Tibial nerve (tissue), 4 donors: ENCODE results near the gene CDKL4. TPM values are rescaled to one million over a fixed set of nuclear protein-coding genes. Genes with fewer than 3 reads are reported as not detected.

Source experiments
- DNase-seq, 2 donors: peaks; one replicate each; pipeline ENCODE4 v3.0.0-alpha.2; 2019; ENCODE audit warnings: low spot score in 2 of 2
- H3K27ac ChIP-seq, 4 donors: fragments of 200-600 bp; sonication (generic) in 3 of 4; one replicate each; pipeline ENCODE4 v1.5.1; 2017 to 2019; ENCODE audit warnings: mild to moderate bottlenecking in 1 of 4
- H3K27me3 ChIP-seq, 2 donors: fragments of 200-600 bp; sonication (generic) in 1 of 2; one replicate each; pipeline versions ENCODE4 v1.5.1 to v1.6.0; 2017 to 2019
- H3K36me3 ChIP-seq, 3 donors: fragments of 200-600 bp; sonication (generic); one replicate each; pipeline ENCODE4 v1.5.1; 2018 to 2019
- H3K4me1 ChIP-seq, 4 donors: fragments of 200-600 bp; sonication (generic) in 3 of 4; one replicate each; pipeline ENCODE4 v1.5.1; 2017 to 2019
- H3K4me3 ChIP-seq, 4 donors: fragments of 200-600 bp; sonication (generic) in 3 of 4; one replicate each; pipeline ENCODE4 v1.5.1; 2017 to 2019; ENCODE audit warnings: mild to moderate bottlenecking in 1 of 4, moderate library complexity in 1 of 4
- H3K9me3 ChIP-seq, 4 donors: fragments of 200-600 bp; sonication (generic) in 3 of 4; one replicate each; pipeline ENCODE4 v1.5.1; 2017 to 2019
- CTCF ChIP-seq, 5 experiments: fragments of 200-600 bp in 3 of 5; fragments of 450-650 bp in 2 of 5; sonication (generic) in 3 of 5; IDR thresholded peaks; one replicate each; pipeline ENCODE4 v1.5.1; 2016 to 2019; ENCODE audit warnings: antibody characterized with exemption in 5 of 5, mild to moderate bottlenecking in 3 of 5, moderate library complexity in 2 of 5
- EP300 ChIP-seq, 2 donors: sonication (generic); formaldehyde crosslinking; IDR thresholded peaks; one replicate each; pipeline ENCODE4 v1.6.1; 2017; ENCODE audit warnings: antibody characterized with exemption in 2 of 2, mild to moderate bottlenecking in 1 of 2
- POLR2A ChIP-seq, 2 donors: fragments of 450-650 bp; IDR thresholded peaks; one replicate each; pipeline ENCODE4 v1.6.1; 2017; ENCODE audit warnings: antibody characterized with exemption in 2 of 2, mild to moderate bottlenecking in 2 of 2, moderate library complexity in 2 of 2
- WGBS, 2 donors: methylation state at CpG; one replicate each; pipeline ENCODE4 v1.1.5; 2018; 5-methylcytosine and 5-hydroxymethylcytosine counted together
- total RNA-seq, 4 donors: library from RNA; depleted of rRNA; stranded (reverse); fragments of >200 nt; gene quantifications; one replicate each; pipeline ENCODE4 v1.1.0, GENCODE V29; 2016

The CDKL4 gene
- total RNA-seq, 4 donors from 2014 or later: 0.22 to 0.42 TPM; not detected in 2

- Histone ChIP-seq H3K36me3 (no peaks in the 10 kb centered on the region), H3K27me3 (no peaks in the 10 kb centered on the region), H3K4me3 (no peak overlapping the region), H3K9me3 (no peaks in the 10 kb centered on the region), H3K27ac (no peak overlapping the region), H3K4me1 (peaks cover 0 to 3% (median 0%) of the 10 kb centered on the region in 4 donors)
- WGBS, 2 donors: 89 to 90% methylated on average over 4 of the region's 4 CpGs
- no peak for DNase-seq
- TF ChIP-seq EP300 (IDR thresholded peaks at IDR 0.05): no peak
- no peak for TF ChIP-seq POLR2A (IDR thresholded peaks at IDR 0.05)
- no peak for TF ChIP-seq CTCF (IDR thresholded peaks at IDR 0.05)
Observed at GRCh38 chr2:39164089-39164488, 79.7 kb downstream of the CDKL4 start.

GRCh38 chr2:39160982-39161381 is 82.8 kb downstream of the CDKL4 start:
- no peaks in the 10 kb centered on the region for H3K9me3 ChIP-seq
- no peak overlapping the region for H3K4me3 ChIP-seq
- no peaks in the 10 kb centered on the region for H3K36me3 ChIP-seq
- H3K27ac ChIP-seq: no peak overlapping the region
- no peak for TF ChIP-seq POLR2A (IDR thresholded peaks at IDR 0.05)
- no peak for TF ChIP-seq CTCF (IDR thresholded peaks at IDR 0.05)
- no peak for TF ChIP-seq EP300 (IDR thresholded peaks at IDR 0.05)
- WGBS, 2 donors: 24 to 31% methylated on average over 3 of the region's 3 CpGs
- no peaks in the 10 kb centered on the region for H3K27me3 ChIP-seq
- H3K4me1 ChIP-seq: peaks cover 0 to 3% (median 0%) of the 10 kb centered on the region in 4 donors
- no peak for DNase-seq

GRCh38 chr2:39159283-39159682 is 84.5 kb downstream of the CDKL4 start:
- H3K27ac ChIP-seq: no peak overlapping the region
- TF ChIP-seq EP300 (IDR thresholded peaks at IDR 0.05): no peak
- TF ChIP-seq CTCF (IDR thresholded peaks at IDR 0.05): no peak
- no peak for TF ChIP-seq POLR2A (IDR thresholded peaks at IDR 0.05)
- no peak for DNase-seq
- no peak overlapping the region for H3K4me3 ChIP-seq
- WGBS, 2 donors: 95 to 98% methylated on average over 2 of the region's 2 CpGs
- no peaks in the 10 kb centered on the region for H3K27me3 ChIP-seq
- no peaks in the 10 kb centered on the region for H3K36me3 ChIP-seq
- H3K9me3 ChIP-seq: no peaks in the 10 kb centered on the region
- H3K4me1 ChIP-seq: peaks cover 0 to 3% (median 0%) of the 10 kb centered on the region in 4 donors

GRCh38 chr2:39158351-39158750 is 85.4 kb downstream of the CDKL4 start:
- Histone ChIP-seq H3K4me1 (peaks cover 0 to 3% (median 0%) of the 10 kb centered on the region in 4 donors), H3K27ac (no peak overlapping the region), H3K9me3 (no peaks in the 10 kb centered on the region), H3K36me3 (no peaks in the 10 kb centered on the region), H3K4me3 (no peak overlapping the region), H3K27me3 (no peaks in the 10 kb centered on the region)
- DNase-seq: no peak
- WGBS, 2 donors: 87 to 89% methylated on average over 4 of the region's 4 CpGs
- TF ChIP-seq EP300 (IDR thresholded peaks at IDR 0.05) (no peak), POLR2A (IDR thresholded peaks at IDR 0.05) (no peak), CTCF (IDR thresholded peaks at IDR 0.05) (no peak)

GRCh38 chr2:39156846-39157245 is 86.9 kb downstream of the CDKL4 start:
- no peaks in the 10 kb centered on the region for H3K9me3 ChIP-seq
- 75 to 81% methylated on average over 6 of the region's 6 CpGs for WGBS, 2 donors
- H3K27ac ChIP-seq: no peak overlapping the region
- H3K36me3 ChIP-seq: no peaks in the 10 kb centered on the region
- no peak for DNase-seq
- H3K4me3 ChIP-seq: no peak overlapping the region
- H3K4me1 ChIP-seq: peaks cover 0 to 3% (median 0%) of the 10 kb centered on the region in 4 donors
- no peaks in the 10 kb centered on the region for H3K27me3 ChIP-seq
- TF ChIP-seq POLR2A (IDR thresholded peaks at IDR 0.05) (no peak), CTCF (IDR thresholded peaks at IDR 0.05) (no peak), EP300 (IDR thresholded peaks at IDR 0.05) (no peak)
